Smooth muscle cell (in vitro differentiated cells): ENCODE measurements around the gene SH3PXD2A. TPM values are rescaled to one million over a fixed set of nuclear protein-coding genes. Genes with fewer than 3 reads are reported as not detected.

Experiments used
- DNase-seq: peaks from one replicate; lab custom pipeline; 2025; ENCODE audit not compliant: unreplicated experiment; lab: John Stamatoyannopoulos, UW
- H2AFZ ChIP-seq: fragments of 200-600 bp; sonication (generic); 2 replicates; pipeline ENCODE4 v1.6.0; 2016; ENCODE audit warnings: antibody characterized with exemption, low read depth, mild to moderate bottlenecking
- H3F3A ChIP-seq: fragments of 200-600 bp; sonication (generic); 2 replicates; pipeline ENCODE4 v1.6.0; 2017; ENCODE audit warnings: antibody characterized with exemption, low read depth
- H3K27ac ChIP-seq: fragments of 200-600 bp; sonication (generic); 2 replicates; pipeline ENCODE4 v1.5.1; 2016; ENCODE audit warnings: low read depth, mild to moderate bottlenecking
- H3K27me3 ChIP-seq: fragments of 200-600 bp; sonication (generic); 2 replicates; pipeline ENCODE4 v1.6.1; 2016; ENCODE audit warnings: low read depth, mild to moderate bottlenecking
- H3K36me3 ChIP-seq: fragments of 200-600 bp; sonication (generic); 2 replicates; pipeline ENCODE4 v1.5.1; 2016; ENCODE audit warnings: low read depth
- H3K4me1 ChIP-seq: fragments of 200-600 bp; sonication (generic); 2 replicates; pipeline ENCODE4 v1.5.1; 2016; ENCODE audit warnings: low read depth
- H3K4me2 ChIP-seq: fragments of 200-600 bp; sonication (generic); 2 replicates; pipeline ENCODE4 v1.6.0; 2016; ENCODE audit warnings: mild to moderate bottlenecking
- H3K4me3 ChIP-seq: fragments of 200-600 bp; sonication (generic); 2 replicates; pipeline ENCODE4 v1.5.1; 2016; ENCODE audit warnings: mild to moderate bottlenecking
- H3K79me2 ChIP-seq: fragments of 200-600 bp; sonication (generic); 2 replicates; pipeline ENCODE4 v1.6.0; 2016; ENCODE audit warnings: low read depth, mild to moderate bottlenecking
- H3K9ac ChIP-seq: fragments of 200-600 bp; sonication (generic); 2 replicates; pipeline ENCODE4 v1.6.0; 2016; ENCODE audit warnings: low read depth
- H3K9me3 ChIP-seq: fragments of 200-600 bp; sonication (generic); replicated peaks from 2 replicates; pipeline ENCODE4 v1.5.1; 2016; ENCODE audit warnings: low read depth
- H4K20me1 ChIP-seq: fragments of 200-600 bp; sonication (generic); 2 replicates; pipeline ENCODE4 v1.6.0; 2016; ENCODE audit warnings: low read depth
- CTCF ChIP-seq: fragments of 200-600 bp; sonication (generic); IDR thresholded peaks from 2 replicates; pipeline ENCODE4 v1.5.1; 2017; ENCODE audit warnings: borderline replicate concordance, mild to moderate bottlenecking, antibody characterized with exemption; ENCODE audit not compliant: insufficient read depth, poor library complexity, severe bottlenecking
- WGBS: methylation state at CpG from one replicate; pipeline ENCODE4 v1.1.7; 2016; ENCODE audit warnings: low lambda C conversion rate; 5-methylcytosine and 5-hydroxymethylcytosine counted together
- polyA plus RNA-seq: library from polyadenylated mRNA; unstranded; fragments of >200 nt; fragmentation: Nextera tagmentation; extraction: Ambion mirVana; gene quantifications from 2 replicates; pipeline ENCODE4 v1.2.1, GENCODE V29; 2016
- total RNA-seq: library from RNA; depleted of rRNA; stranded (reverse); fragments of >200 nt; gene quantifications from 2 replicates; pipeline ENCODE4 v1.2.3, GENCODE V29; 2014

The SH3PXD2A gene
- total and polyA plus RNA-seq, 2 experiments from 2014 or later = 30.1 to 37.9 TPM

- DNase-seq = no peak
- peaks cover 36% of the 10 kb centered on the region for H3K27me3 ChIP-seq
- H3K27ac ChIP-seq = no peak overlapping the region
- H3K4me2 ChIP-seq = peak overlapping the region; percentile 86
- WGBS = 89% methylated on average over 11 of the region's 11 CpGs
- no peaks in the 10 kb centered on the region for H3K9me3 ChIP-seq
- H3K9ac ChIP-seq = no peak overlapping the region
- H2AFZ ChIP-seq = no peak overlapping the region
- H3F3A ChIP-seq = no peaks in the 10 kb centered on the region
- TF ChIP-seq CTCF = no peak
- peak overlapping the region; percentile 49 for H3K4me3 ChIP-seq
- H3K36me3 ChIP-seq = no peaks in the 10 kb centered on the region
- H3K4me1 ChIP-seq = peaks cover 9% of the 10 kb centered on the region
- H4K20me1 ChIP-seq = no peaks in the 10 kb centered on the region
- no peaks in the 10 kb centered on the region for H3K79me2 ChIP-seq
These were observed 299.7 kb downstream of the SH3PXD2A start for GRCh38 chr10:103555712-103556111.

- H3F3A ChIP-seq = no peaks in the 10 kb centered on the region
- peak overlapping the region; percentile 86 for H3K4me2 ChIP-seq
- no CpG with 5 or more reads among the region's 18 CpGs for WGBS
- no peaks in the 10 kb centered on the region for H3K36me3 ChIP-seq
- no peak overlapping the region for H3K27ac ChIP-seq
- H3K27me3 ChIP-seq = peaks cover 35% of the 10 kb centered on the region
- peak overlapping the region; percentile 49 for H3K4me3 ChIP-seq
- DNase-seq = no peak
- H3K4me1 ChIP-seq = peaks cover 9% of the 10 kb centered on the region
- TF ChIP-seq CTCF = no peak
- H3K79me2 ChIP-seq = no peaks in the 10 kb centered on the region
- H3K9ac ChIP-seq = no peak overlapping the region
- no peaks in the 10 kb centered on the region for H4K20me1 ChIP-seq
- no peak overlapping the region for H2AFZ ChIP-seq
- no peaks in the 10 kb centered on the region for H3K9me3 ChIP-seq
These were observed 300.1 kb downstream of the SH3PXD2A start for GRCh38 chr10:103555325-103555649.

- DNase-seq = peak; percentile 58
- Histone ChIP-seq H3K4me1 (peaks cover 9% of the 10 kb centered on the region), H3K79me2 (no peaks in the 10 kb centered on the region), H3K4me2 (peak overlapping the region; percentile 86), H3F3A (no peaks in the 10 kb centered on the region), H3K4me3 (peak overlapping the region; percentile 49), H3K9me3 (no peaks in the 10 kb centered on the region), H3K27me3 (peaks cover 36% of the 10 kb centered on the region), H3K27ac (no peak overlapping the region), H4K20me1 (no peaks in the 10 kb centered on the region), H2AFZ (no peak overlapping the region), H3K9ac (no peak overlapping the region), H3K36me3 (no peaks in the 10 kb centered on the region)
- 23% methylated on average over 4 of the region's 44 CpGs for WGBS
- no peak for TF ChIP-seq CTCF
These were observed 300.7 kb downstream of the SH3PXD2A start for GRCh38 chr10:103554488-103555324.
